ENCODE results near the gene TUBA4B.

DNA sequence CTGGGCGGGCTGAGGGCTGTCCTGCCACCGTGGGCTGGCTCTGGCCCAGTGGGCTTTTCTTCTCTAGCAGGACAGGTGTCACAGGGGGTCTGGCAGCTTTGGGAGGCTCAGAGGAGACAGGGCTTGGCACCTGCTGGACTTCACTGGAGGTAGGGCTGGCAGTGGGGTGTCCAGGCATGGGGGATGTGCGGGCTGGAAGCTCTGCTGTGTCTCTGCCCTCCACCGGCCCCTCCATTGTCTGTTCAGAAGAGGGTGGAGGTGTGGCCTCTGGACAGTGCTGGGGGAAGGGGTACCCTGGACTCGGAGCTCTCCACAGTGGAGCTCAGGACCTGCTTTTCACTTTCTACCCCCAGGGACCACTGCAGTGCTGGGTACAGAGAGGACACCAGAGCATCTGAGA lies 47.0 kb downstream of the TUBA4B start:
- TF ChIP-seq POLR2AphosphoS5 (IDR thresholded peaks at IDR 0.05; ENCODE audit: low read depth), result no peak
- TF ChIP-seq, protein P1, sequence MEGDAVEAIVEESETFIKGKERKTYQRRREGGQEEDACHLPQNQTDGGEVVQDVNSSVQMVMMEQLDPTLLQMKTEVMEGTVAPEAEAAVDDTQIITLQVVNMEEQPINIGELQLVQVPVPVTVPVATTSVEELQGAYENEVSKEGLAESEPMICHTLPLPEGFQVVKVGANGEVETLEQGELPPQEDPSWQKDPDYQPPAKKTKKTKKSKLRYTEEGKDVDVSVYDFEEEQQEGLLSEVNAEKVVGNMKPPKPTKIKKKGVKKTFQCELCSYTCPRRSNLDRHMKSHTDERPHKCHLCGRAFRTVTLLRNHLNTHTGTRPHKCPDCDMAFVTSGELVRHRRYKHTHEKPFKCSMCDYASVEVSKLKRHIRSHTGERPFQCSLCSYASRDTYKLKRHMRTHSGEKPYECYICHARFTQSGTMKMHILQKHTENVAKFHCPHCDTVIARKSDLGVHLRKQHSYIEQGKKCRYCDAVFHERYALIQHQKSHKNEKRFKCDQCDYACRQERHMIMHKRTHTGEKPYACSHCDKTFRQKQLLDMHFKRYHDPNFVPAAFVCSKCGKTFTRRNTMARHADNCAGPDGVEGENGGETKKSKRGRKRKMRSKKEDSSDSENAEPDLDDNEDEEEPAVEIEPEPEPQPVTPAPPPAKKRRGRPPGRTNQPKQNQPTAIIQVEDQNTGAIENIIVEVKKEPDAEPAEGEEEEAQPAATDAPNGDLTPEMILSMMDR (IDR thresholded peaks at IDR 0.05; ENCODE audit: insufficient read depth, low read length), result no peak
